GDM1 (cell line): ENCODE measurements around the gene PARS2.

Experiments
- DNase-seq: peaks from one replicate; lab custom pipeline; 2025; lab: John Stamatoyannopoulos, UW

The PARS2 gene

GRCh38 chr1:54728027-54728426 lies 36.3 kb downstream of the PARS2 start:
- no peak for DNase-seq

- DNase-seq = no peak
Measured at GRCh38 chr1:54724771-54725170, 39.6 kb downstream of the PARS2 start.

GRCh38 chr1:54723985-54724384 lies 40.3 kb downstream of the PARS2 start:
- DNase-seq = no peak

DNA sequence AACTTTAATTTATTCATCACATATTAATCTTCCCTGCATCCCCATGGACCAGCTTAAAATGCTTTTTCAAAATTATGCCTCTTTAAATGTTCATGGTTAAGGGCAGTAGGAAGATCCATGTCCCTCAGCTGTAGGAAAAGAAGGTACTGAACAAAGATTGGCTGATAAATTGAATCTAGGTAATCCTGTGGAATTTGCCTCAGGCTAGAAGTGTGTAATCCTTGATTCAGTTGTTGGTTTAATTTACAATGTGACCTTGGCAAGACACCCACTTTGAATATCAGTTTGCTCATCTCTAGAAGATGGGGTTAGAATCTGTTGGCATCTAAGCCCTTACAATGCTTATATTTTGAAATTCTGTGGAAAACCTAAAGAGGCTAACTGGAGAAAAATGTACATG lies 42.6 kb downstream of the PARS2 start:
- no peak for DNase-seq

GRCh38 chr1:54716299-54717047 lies 47.9 kb downstream of the PARS2 start:
- no peak for DNase-seq

GRCh38 chr1:54715493-54716298 lies 48.6 kb downstream of the PARS2 start, which contains the start of gene TTC4:
Gene TTC4, plus strand, starts transcription at chr1:54715861. Its CDS starts 48 bp downstream, at chr1:54715909.
- DNase-seq = peak; percentile 65

- DNase-seq = no peak
Measured at GRCh38 chr1:54714881-54715492, 49.3 kb downstream of the PARS2 start.

DNA sequence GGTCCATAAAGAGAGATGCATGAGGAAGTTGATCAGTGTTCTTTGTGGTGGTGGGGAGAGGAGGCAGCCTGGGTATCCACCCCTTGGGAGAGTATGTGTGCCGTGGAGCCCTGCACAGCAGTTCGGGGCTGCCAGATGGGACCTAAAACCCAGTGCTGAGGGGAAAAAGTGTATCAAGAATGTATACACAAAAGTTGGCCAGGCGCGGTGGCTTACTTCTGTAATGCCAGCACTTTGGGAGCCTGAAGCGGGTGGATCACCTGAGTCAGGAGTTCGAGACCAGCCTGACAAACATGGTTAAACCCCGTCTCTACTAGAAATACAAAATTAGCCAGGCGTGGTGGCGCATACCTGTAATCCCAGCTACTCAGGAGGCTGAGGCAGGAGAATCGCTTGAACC lies 52.8 kb downstream of the PARS2 start:
- DNase-seq = no peak

GRCh38 chr1:54710841-54711240 lies 53.5 kb downstream of the PARS2 start:
- no peak for DNase-seq

GRCh38 chr1:54710434-54710833 lies 53.9 kb downstream of the PARS2 start:
- no peak for DNase-seq

DNA sequence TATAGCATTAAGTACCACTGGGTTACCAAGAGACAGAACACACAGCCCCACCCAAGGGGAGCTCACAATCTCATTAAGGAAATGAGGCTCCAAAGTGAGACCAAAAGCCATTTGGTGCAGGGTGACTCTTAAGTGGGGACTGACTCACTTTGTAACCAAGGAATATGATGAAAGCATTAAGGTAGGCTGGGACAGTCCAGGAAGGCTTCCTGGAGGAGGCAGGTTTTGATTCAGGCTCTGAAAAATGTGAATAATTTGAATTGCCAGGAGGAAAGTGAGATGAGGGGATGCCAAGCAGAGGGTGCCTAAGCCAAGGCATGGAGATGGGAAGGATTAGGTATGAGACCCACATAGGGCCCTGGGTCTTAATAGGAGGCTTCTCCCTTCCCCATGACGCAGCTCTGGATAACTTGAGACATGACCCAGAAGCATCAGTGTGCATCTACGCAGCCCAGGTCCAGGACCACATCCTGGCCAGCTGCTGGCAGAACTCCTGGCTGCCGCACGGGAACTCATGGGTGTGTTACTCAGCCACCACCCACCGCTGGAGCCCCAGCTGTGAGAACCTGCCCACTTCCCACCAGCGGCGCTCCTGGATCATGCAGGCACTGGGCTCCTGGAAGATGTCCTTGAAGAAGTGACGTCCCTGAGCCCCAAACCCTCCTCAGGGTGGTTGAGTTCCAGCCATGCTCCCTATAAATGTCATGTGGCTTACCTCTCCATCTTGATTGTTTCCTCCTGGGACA lies 54.6 kb downstream of the PARS2 start:
- DNase-seq = no peak

GRCh38 chr1:54708385-54708784 lies 55.9 kb downstream of the PARS2 start:
- no peak for DNase-seq
